Measurements from ENCODE around the gene ZEB2.

- no peak for TF ChIP-seq EZH2 (IDR thresholded peaks at IDR 0.05; ENCODE audit: borderline replicate concordance, low read depth, low read length, severe bottlenecking)
- TF ChIP-seq, protein P1, sequence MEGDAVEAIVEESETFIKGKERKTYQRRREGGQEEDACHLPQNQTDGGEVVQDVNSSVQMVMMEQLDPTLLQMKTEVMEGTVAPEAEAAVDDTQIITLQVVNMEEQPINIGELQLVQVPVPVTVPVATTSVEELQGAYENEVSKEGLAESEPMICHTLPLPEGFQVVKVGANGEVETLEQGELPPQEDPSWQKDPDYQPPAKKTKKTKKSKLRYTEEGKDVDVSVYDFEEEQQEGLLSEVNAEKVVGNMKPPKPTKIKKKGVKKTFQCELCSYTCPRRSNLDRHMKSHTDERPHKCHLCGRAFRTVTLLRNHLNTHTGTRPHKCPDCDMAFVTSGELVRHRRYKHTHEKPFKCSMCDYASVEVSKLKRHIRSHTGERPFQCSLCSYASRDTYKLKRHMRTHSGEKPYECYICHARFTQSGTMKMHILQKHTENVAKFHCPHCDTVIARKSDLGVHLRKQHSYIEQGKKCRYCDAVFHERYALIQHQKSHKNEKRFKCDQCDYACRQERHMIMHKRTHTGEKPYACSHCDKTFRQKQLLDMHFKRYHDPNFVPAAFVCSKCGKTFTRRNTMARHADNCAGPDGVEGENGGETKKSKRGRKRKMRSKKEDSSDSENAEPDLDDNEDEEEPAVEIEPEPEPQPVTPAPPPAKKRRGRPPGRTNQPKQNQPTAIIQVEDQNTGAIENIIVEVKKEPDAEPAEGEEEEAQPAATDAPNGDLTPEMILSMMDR (IDR thresholded peaks at IDR 0.05; ENCODE audit: borderline replicate concordance, extremely low read depth, low read length, poor library complexity, severe bottlenecking): no peak
These were observed 16.7 kb downstream of the ZEB2 start for GRCh38 chr2:144503242-144503641.
